HEK293T (cell line): ENCODE measurements around the gene TRAPPC10.

Experiments
- FOXM1 ChIP-seq: fragments of 450-650 bp; IDR thresholded peaks from 2 replicates; pipeline ENCODE4 v1.6.1; 2017; ENCODE audit warnings: mild to moderate bottlenecking, borderline replicate concordance
- HDGF ChIP-seq: fragments of 450-650 bp; IDR thresholded peaks from 2 replicates; pipeline ENCODE4 v1.6.1; 2017; ENCODE audit warnings: antibody characterized with exemption, borderline replicate concordance
- TARDBP ChIP-seq: fragments of 450-650 bp; IDR thresholded peaks from 2 replicates; pipeline ENCODE4 v1.6.1; 2016

DNA sequence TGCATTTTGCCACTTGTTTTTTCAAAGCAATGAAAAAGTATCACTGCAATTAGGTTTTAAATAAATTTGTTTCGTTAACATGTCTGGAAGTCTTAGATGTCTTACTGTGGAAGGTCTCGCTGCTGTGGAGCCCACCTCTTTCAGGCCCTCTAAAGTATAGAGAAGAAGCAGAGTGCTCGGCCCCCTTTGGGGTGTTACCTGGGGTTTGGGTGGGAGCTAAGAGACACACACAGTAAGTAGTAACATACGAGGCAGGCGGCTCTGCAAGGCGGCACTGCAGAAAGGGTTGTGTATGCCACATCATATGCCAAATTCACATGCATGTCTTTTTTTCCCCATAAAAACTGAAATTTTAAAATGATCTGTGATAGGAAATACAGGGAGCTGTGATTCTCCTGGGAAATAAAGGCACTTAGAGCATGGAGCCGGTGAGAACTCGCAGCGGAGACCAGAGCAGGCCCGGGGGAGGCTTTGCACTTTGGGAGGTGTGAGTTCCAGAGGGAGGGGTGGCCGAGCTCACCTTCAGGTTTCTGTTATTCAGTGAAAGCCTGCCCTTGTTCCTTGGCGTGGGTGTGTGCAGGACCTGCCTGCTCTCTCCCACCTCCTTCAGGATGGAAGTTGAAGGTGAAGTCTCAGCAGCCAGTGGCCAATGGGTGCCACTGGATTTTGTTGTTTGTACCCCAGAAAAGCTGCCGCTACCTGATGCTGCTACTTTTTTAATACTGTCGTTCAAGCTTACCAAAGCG, 59.4 kb downstream of the TRAPPC10 start:
- TF ChIP-seq TARDBP (no peak), FOXM1 (no peak), HDGF (no peak)
